BE2C (cell line): ENCODE measurements around the gene GRIN3B.

Experiments
- DNase-seq: peaks from one replicate; pipeline ENCODE4 v3.0.0-alpha.2; 2020
- H3K27me3 ChIP-seq: fragments of 250-450 bp; sonication (Bioruptor Pico); 2 replicates; pipeline ENCODE4 v1.5.1; 2020; ENCODE audit warnings: mild to moderate bottlenecking
- H3K36me3 ChIP-seq: fragments of 250-450 bp; sonication (Bioruptor Pico); 2 replicates; pipeline ENCODE4 v1.5.1; 2020; ENCODE audit warnings: mild to moderate bottlenecking
- H3K4me1 ChIP-seq: fragments of 250-450 bp; sonication (Bioruptor Pico); 2 replicates; pipeline ENCODE4 v1.5.1; 2020
- H3K4me3 ChIP-seq: 2 replicates; pipeline ENCODE4 v1.5.1; 2011; ENCODE audit warnings: low read depth, low read length
- H3K9me3 ChIP-seq: fragments of 250-450 bp; sonication (Bioruptor Pico); 2 replicates; pipeline ENCODE4 v1.5.1; 2020
- TF ChIP-seq, protein P1 (sequence below): IDR thresholded peaks from 2 replicates; pipeline ENCODE4 v1.5.1; 2012; ENCODE audit warnings: mild to moderate bottlenecking, low read depth, low read length

The GRIN3B gene

DNA sequence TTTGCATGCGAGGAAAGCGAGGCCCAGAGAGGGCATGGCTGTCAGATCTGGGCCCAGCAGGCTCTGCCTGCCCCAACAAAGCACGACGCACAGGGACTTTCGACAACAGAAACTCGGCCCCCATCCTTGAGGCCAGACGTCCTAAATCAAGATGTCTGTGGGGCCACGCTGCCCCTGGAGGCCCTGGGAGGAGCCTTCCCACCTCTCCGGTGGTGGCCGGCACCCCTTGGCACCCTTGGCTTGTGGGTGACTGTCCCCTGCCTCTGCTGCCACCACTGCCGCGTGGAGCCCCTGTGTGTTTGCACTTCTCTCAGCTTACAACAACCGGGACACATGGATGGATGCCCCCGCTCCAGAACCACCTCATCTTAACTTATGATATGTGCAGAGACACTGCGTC is 11.7 kb upstream of the GRIN3B start:
- TF ChIP-seq, protein P1, sequence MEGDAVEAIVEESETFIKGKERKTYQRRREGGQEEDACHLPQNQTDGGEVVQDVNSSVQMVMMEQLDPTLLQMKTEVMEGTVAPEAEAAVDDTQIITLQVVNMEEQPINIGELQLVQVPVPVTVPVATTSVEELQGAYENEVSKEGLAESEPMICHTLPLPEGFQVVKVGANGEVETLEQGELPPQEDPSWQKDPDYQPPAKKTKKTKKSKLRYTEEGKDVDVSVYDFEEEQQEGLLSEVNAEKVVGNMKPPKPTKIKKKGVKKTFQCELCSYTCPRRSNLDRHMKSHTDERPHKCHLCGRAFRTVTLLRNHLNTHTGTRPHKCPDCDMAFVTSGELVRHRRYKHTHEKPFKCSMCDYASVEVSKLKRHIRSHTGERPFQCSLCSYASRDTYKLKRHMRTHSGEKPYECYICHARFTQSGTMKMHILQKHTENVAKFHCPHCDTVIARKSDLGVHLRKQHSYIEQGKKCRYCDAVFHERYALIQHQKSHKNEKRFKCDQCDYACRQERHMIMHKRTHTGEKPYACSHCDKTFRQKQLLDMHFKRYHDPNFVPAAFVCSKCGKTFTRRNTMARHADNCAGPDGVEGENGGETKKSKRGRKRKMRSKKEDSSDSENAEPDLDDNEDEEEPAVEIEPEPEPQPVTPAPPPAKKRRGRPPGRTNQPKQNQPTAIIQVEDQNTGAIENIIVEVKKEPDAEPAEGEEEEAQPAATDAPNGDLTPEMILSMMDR: no peak

DNA sequence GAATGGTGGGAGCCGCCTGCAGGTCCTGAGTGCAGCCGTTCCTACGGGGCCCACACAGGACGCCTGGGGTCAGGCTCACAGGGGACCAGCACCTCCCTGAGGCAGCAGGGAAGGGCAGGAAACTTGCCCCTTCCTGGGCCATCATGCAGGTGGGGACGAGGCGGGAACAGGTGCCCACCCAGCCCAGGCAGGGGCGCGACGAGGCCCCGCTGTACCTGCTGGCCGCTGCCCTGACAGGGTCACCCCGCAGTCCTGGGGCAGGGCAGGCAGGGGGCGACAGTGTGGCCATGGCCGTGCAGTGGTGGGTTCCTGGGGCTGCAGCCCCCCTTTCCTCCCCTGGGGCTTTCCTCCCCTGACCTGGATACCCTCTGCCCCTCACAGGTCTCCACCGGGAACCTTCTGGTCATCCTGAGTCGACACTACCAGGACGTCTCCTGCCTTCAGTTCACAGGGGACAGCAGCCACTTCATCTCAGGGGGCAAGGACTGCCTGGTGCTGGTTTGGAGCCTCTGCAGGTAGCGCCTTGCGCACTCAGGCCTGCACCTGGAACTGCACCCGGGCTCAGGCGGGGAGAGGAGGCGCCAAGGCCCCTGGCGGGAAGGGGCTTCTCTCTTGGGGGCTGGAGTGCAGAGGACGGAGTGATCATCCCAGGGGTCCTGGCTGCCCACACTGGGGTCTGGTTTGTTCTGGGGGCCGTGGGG is 10.7 kb upstream of the GRIN3B start:
- DNase-seq: peak; percentile 22
- TF ChIP-seq, protein P1: peak; percentile 31
- H3K36me3 ChIP-seq: peaks cover 55% of the 10 kb centered on the region
- H3K27me3 ChIP-seq: no peaks in the 10 kb centered on the region
- H3K4me3 ChIP-seq: no peak overlapping the region
- no peaks in the 10 kb centered on the region for H3K9me3 ChIP-seq
- no peaks in the 10 kb centered on the region for H3K4me1 ChIP-seq

More for the DNA sequence above, 11.7 kb upstream of the GRIN3B start:
- Histone ChIP-seq H3K4me3 (no peak overlapping the region), H3K4me1 (no peaks in the 10 kb centered on the region), H3K9me3 (no peaks in the 10 kb centered on the region), H3K27me3 (no peaks in the 10 kb centered on the region), H3K36me3 (peaks cover 45% of the 10 kb centered on the region)
- DNase-seq: peak; percentile 4

DNA sequence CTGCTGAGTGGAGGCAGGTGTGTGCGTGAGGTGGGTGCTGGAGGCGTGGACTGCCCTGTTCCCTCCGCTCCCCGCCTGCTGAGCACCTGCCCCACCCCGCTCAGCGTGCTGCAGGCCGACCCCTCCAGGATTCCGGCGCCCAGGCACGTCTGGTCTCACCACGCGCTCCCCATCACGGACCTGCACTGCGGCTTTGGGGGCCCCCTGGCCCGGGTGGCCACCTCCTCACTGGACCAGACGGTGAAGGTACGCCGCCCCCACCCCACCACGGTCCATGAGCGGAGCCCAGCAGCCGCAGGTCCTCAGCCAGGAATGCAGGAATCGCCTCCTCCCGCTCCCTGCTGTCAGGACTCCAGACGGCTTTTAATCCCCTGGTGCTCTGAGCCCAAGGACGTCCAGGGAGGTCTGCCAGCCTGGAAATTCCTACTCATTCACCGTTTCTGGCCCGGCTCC is 10.1 kb upstream of the GRIN3B start:
- H3K4me3 ChIP-seq: no peak overlapping the region
- H3K27me3 ChIP-seq: no peaks in the 10 kb centered on the region
- TF ChIP-seq, protein P1: no peak
- no peaks in the 10 kb centered on the region for H3K4me1 ChIP-seq
- peaks cover 56% of the 10 kb centered on the region for H3K36me3 ChIP-seq
- no peak for DNase-seq
- H3K9me3 ChIP-seq: no peaks in the 10 kb centered on the region

DNA sequence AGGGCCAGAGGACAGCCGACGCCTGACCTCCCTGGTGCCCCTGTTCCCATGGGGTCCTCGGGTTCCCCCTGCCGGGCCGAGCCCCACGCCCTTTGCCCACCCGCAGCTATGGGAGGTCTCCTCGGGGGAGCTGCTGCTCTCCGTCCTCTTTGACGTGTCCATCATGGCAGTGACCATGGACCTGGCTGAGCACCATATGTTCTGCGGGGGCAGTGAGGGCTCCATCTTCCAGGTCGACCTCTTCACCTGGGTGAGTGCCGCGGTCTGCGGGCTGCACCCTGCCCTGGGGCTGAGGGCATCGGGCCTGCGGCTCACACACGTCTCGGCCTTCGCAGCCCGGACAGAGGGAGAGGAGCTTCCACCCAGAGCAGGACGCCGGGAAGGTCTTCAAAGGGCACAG is 9.5 kb upstream of the GRIN3B start:
- peaks cover 52% of the 10 kb centered on the region for H3K36me3 ChIP-seq
- no peak overlapping the region for H3K4me3 ChIP-seq
- no peaks in the 10 kb centered on the region for H3K9me3 ChIP-seq
- DNase-seq: peak; percentile 15
- H3K27me3 ChIP-seq: peaks cover 2% of the 10 kb centered on the region
- TF ChIP-seq, protein P1: no peak
- peaks cover 5% of the 10 kb centered on the region; the same call in 1 of the 2 replicates for H3K4me1 ChIP-seq

DNA sequence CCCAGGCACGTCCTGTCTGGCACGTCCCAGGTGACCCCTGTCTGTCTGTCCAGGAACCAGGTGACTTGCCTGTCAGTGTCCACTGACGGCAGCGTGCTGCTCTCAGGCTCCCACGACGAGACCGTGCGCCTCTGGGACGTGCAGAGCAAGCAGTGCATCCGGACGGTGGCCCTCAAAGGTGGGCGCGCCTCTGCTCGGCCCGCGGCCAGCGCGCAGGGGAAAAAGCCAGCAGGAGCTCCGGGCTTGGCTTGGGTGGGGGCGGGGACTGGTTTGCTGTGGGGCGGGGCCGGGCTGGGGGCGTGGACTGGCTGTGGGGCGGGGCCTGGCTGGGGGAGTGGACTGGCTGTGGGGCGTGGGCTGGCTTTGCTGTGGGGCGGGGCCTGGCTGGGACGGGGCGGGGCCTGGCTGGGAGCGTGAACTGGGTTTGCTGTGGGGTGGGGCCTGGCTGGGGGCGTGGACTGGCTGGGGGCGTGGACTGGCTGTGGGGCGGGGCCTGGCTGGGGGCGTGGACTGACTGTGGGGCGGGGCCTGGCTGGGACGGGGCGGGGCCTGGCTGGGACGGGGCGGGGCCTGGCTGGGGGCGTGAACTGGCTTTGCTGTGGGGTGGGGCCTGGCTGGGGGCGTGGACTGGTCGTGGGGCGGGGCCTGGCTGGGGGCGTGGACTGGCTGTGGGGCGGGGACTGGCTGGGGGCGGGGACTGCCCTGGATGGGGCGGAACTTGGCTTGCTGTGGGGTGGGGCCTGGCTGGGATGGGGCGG is 8.9 kb upstream of the GRIN3B start:
- Histone ChIP-seq H3K9me3 (no peaks in the 10 kb centered on the region), H3K4me1 (peaks cover 11% of the 10 kb centered on the region), H3K27me3 (peaks cover 8% of the 10 kb centered on the region), H3K36me3 (peaks cover 48% of the 10 kb centered on the region), H3K4me3 (no peak overlapping the region)
- DNase-seq: peak; percentile 93
- TF ChIP-seq, protein P1: no peak
